Measurements from ENCODE around the gene DPP4. TPM values are rescaled to one million over a fixed set of nuclear protein-coding genes. Genes with fewer than 3 reads are reported as not detected.

DPP4 gene
- polyA plus RNA-seq, 1 donor from 2014 or later: not detected

GRCh38 chr2:162114271-162114670 lies 40.3 kb upstream of the DPP4 start:
- Histone ChIP-seq H3F3A (ENCODE audit: insufficient read depth, low read length, poor library complexity, severe bottlenecking) (no peaks in the 10 kb centered on the region), H3K9ac (ENCODE audit: low read length) (no peak overlapping the region), H3K36me3 (ENCODE audit: insufficient read depth, low read length) (no peaks in the 10 kb centered on the region), H3K27ac (ENCODE audit: low read length) (no peak overlapping the region), H2AFZ (ENCODE audit: low read depth, low read length) (no peak overlapping the region), H3K9me2 (ENCODE audit: insufficient read depth, low read length) (no peaks in the 10 kb centered on the region), H3K79me2 (replicated peaks; ENCODE audit: insufficient read depth, low read length) (no peaks in the 10 kb centered on the region), H4K20me1 (ENCODE audit: insufficient read depth) (no peaks in the 10 kb centered on the region), H3K4me2 (ENCODE audit: low read length) (no peak overlapping the region), H3K27me3 (ENCODE audit: insufficient read depth, low read depth, low read length) (no peaks in the 10 kb centered on the region), H3K4me3 (ENCODE audit: low read length) (no peak overlapping the region), H3K9me3 (ENCODE audit: low read length) (no peaks in the 10 kb centered on the region)
- TF ChIP-seq EP300 (conservative IDR thresholded peaks at IDR 0.05; ENCODE audit: poor library complexity, severe bottlenecking) (no peak), CTCF (IDR thresholded peaks at IDR 0.05; ENCODE audit: poor library complexity, severe bottlenecking) (no peak), TAF1 (IDR thresholded peaks at IDR 0.05; ENCODE audit: low read depth) (no peak), REST (IDR thresholded peaks at IDR 0.05; ENCODE audit: borderline replicate concordance) (no peak), MXI1 (conservative IDR thresholded peaks at IDR 0.05; ENCODE audit: poor library complexity, severe bottlenecking) (no peak), SMC3 (conservative IDR thresholded peaks at IDR 0.05; ENCODE audit: poor library complexity) (no peak), POLR2AphosphoS5 (IDR thresholded peaks at IDR 0.05) (no peak)

GRCh38 chr2:162113776-162114168 lies 39.8 kb upstream of the DPP4 start:
- no peak overlapping the region for H2AFZ ChIP-seq (ENCODE audit: low read depth, low read length)
- no peak overlapping the region for H3K4me3 ChIP-seq (ENCODE audit: low read length)
- no peak overlapping the region for H3K27ac ChIP-seq (ENCODE audit: low read length)
- H3K9me3 ChIP-seq (ENCODE audit: low read length): no peaks in the 10 kb centered on the region
- H3K9ac ChIP-seq (ENCODE audit: low read length): no peak overlapping the region
- H3K79me2 ChIP-seq (replicated peaks; ENCODE audit: insufficient read depth, low read length): no peaks in the 10 kb centered on the region
- TF ChIP-seq TAF1 (IDR thresholded peaks at IDR 0.05; ENCODE audit: low read depth): no peak
- no peak for TF ChIP-seq SMC3 (conservative IDR thresholded peaks at IDR 0.05; ENCODE audit: poor library complexity)
- no peak for TF ChIP-seq REST (IDR thresholded peaks at IDR 0.05; ENCODE audit: borderline replicate concordance)
- no peak for TF ChIP-seq EZH2 (IDR thresholded peaks at IDR 0.05; ENCODE audit: borderline replicate concordance, insufficient read depth, low read length, poor library complexity, severe bottlenecking)
- TF ChIP-seq POLR2AphosphoS5 (IDR thresholded peaks at IDR 0.05): no peak
- no peak for TF ChIP-seq EP300 (conservative IDR thresholded peaks at IDR 0.05; ENCODE audit: poor library complexity, severe bottlenecking)
- no peak for TF ChIP-seq MXI1 (conservative IDR thresholded peaks at IDR 0.05; ENCODE audit: poor library complexity, severe bottlenecking)
- TF ChIP-seq CTCF (IDR thresholded peaks at IDR 0.05; ENCODE audit: poor library complexity, severe bottlenecking): no peak
- no peak for TF ChIP-seq RAD21 (conservative IDR thresholded peaks at IDR 0.05)
- H3K27me3 ChIP-seq (ENCODE audit: insufficient read depth, low read depth, low read length): no peaks in the 10 kb centered on the region
- no peaks in the 10 kb centered on the region for H3F3A ChIP-seq (ENCODE audit: insufficient read depth, low read length, poor library complexity, severe bottlenecking)
- H3K4me2 ChIP-seq (ENCODE audit: low read length): no peak overlapping the region
- no peaks in the 10 kb centered on the region for H4K20me1 ChIP-seq (ENCODE audit: insufficient read depth)
- no peaks in the 10 kb centered on the region for H3K36me3 ChIP-seq (ENCODE audit: insufficient read depth, low read length)
- H3K9me2 ChIP-seq (ENCODE audit: insufficient read depth, low read length): no peaks in the 10 kb centered on the region

Measured in neural cell (in vitro differentiated cells).